ENCODE results near the gene PEX5L. TPM values are rescaled to one million over a fixed set of nuclear protein-coding genes. Genes with fewer than 3 reads are reported as not detected.

The PEX5L gene
- total and polyA plus RNA-seq, 12 donors: 0.03 to 1.1 (median 0.16) TPM; not detected in 3

- no peaks in the 10 kb centered on the region for H3K9me3 ChIP-seq (replicated peaks in 1 of 3)
- TF ChIP-seq CTCF (IDR thresholded peaks at IDR 0.05): no peak
- TF ChIP-seq POLR2A (IDR thresholded peaks at IDR 0.05): no peak
- H3K4me1 ChIP-seq (replicated peaks in 1 of 2): no peaks in the 10 kb centered on the region
- DNase-seq: no peak
- intact Hi-C loops (cut with DNase I): no loop called here
- no peak overlapping the region for H3K27ac ChIP-seq
- H3K4me3 ChIP-seq: no peak overlapping the region
- 46 to 60% (median 52%) methylated on average over 2 of the region's 2 CpGs for WGBS, 4 donors
- H3K27me3 ChIP-seq: no peaks in the 10 kb centered on the region
- H3K36me3 ChIP-seq (replicated peaks in 1 of 2): no peaks in the 10 kb centered on the region
These were observed 101.0 kb downstream of the PEX5L start for GRCh38 chr3:179935710-179936109.

GRCh38 chr3:179933914-179934313, 102.8 kb downstream of the PEX5L start:
- intact Hi-C loops (cut with DNase I): no loop called here
- Histone ChIP-seq H3K27me3 (no peaks in the 10 kb centered on the region), H3K9me3 (replicated peaks in 1 of 3) (no peaks in the 10 kb centered on the region), H3K27ac (no peak overlapping the region), H3K36me3 (replicated peaks in 1 of 2) (no peaks in the 10 kb centered on the region), H3K4me1 (replicated peaks in 1 of 2) (no peaks in the 10 kb centered on the region), H3K4me3 (no peak overlapping the region)
- TF ChIP-seq CTCF (IDR thresholded peaks at IDR 0.05): no peak
- TF ChIP-seq POLR2A (IDR thresholded peaks at IDR 0.05): no peak
- DNase-seq: no peak
- 51 to 89% (median 75%) methylated on average over 3 to 4 of the region's 4 CpGs for WGBS, 4 donors

GRCh38 chr3:179933080-179933479, 103.7 kb downstream of the PEX5L start:
- H3K27ac ChIP-seq: no peak overlapping the region
- H3K36me3 ChIP-seq (replicated peaks in 1 of 2): no peaks in the 10 kb centered on the region
- H3K9me3 ChIP-seq (replicated peaks in 1 of 3): no peaks in the 10 kb centered on the region
- H3K4me1 ChIP-seq (replicated peaks in 1 of 2): no peaks in the 10 kb centered on the region
- 79 to 83% (median 81%) methylated on average over 4 of the region's 4 CpGs for WGBS, 4 donors
- TF ChIP-seq CTCF (IDR thresholded peaks at IDR 0.05) (no peak), POLR2A (IDR thresholded peaks at IDR 0.05) (no peak)
- H3K27me3 ChIP-seq: no peaks in the 10 kb centered on the region
- DNase-seq: no peak
- H3K4me3 ChIP-seq: no peak overlapping the region
- intact Hi-C loops (cut with DNase I): no loop called here

GRCh38 chr3:179932674-179933073, 104.1 kb downstream of the PEX5L start:
- DNase-seq: no peak
- H3K27ac ChIP-seq: no peak overlapping the region
- intact Hi-C loops (cut with DNase I): no loop called here
- H3K27me3 ChIP-seq: no peaks in the 10 kb centered on the region
- WGBS, 4 donors: 76 to 91% (median 84%) methylated on average over 1 of the region's 1 CpG
- no peaks in the 10 kb centered on the region for H3K36me3 ChIP-seq (replicated peaks in 1 of 2)
- no peaks in the 10 kb centered on the region for H3K4me1 ChIP-seq (replicated peaks in 1 of 2)
- no peaks in the 10 kb centered on the region for H3K9me3 ChIP-seq (replicated peaks in 1 of 3)
- H3K4me3 ChIP-seq: no peak overlapping the region
- TF ChIP-seq POLR2A (IDR thresholded peaks at IDR 0.05) (no peak), CTCF (IDR thresholded peaks at IDR 0.05) (no peak)

All from adrenal gland (tissue), 12 donors.